Testis (tissue), 2 donors: ENCODE measurements around the gene RNF149.

Experiments used
- POLR2A ChIP-seq: fragments of 450-650 bp; IDR thresholded peaks from one replicate; pipeline ENCODE4 v1.6.1; 2017; ENCODE audit warnings: antibody characterized with exemption, mild to moderate bottlenecking, moderate library complexity
- TF ChIP-seq, protein P1 (sequence below), 3 experiments: fragments of 450-650 bp in 2 of 3; fragments of 200-600 bp in 1 of 3; sonication (generic) in 1 of 3; IDR thresholded peaks; one replicate each; pipeline ENCODE4 v1.5.1; 2016 to 2019; ENCODE audit warnings: antibody characterized with exemption in 3 of 3, mild to moderate bottlenecking in 2 of 3, moderate library complexity in 1 of 3

DNA sequence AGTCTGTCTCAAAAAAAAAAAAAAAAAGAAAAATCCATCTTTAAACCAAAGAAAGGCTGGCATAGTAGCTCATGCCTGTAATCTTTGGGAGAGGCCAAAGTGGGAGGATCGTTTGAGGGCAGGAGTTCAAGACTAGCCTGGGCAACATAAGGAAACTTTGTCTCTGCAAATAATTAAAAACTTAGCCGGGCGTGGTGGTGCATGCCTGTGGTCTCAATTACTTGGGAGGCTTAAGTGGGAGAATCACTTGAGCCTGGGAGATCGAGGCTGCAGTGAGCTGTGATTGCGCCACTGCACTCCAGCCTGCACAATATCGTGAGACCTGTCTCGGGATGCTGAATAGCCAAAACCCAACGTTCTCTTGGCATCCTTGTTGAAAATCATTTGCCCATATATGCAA lies 49.7 kb downstream of the RNF149 start:
- TF ChIP-seq, protein P1, sequence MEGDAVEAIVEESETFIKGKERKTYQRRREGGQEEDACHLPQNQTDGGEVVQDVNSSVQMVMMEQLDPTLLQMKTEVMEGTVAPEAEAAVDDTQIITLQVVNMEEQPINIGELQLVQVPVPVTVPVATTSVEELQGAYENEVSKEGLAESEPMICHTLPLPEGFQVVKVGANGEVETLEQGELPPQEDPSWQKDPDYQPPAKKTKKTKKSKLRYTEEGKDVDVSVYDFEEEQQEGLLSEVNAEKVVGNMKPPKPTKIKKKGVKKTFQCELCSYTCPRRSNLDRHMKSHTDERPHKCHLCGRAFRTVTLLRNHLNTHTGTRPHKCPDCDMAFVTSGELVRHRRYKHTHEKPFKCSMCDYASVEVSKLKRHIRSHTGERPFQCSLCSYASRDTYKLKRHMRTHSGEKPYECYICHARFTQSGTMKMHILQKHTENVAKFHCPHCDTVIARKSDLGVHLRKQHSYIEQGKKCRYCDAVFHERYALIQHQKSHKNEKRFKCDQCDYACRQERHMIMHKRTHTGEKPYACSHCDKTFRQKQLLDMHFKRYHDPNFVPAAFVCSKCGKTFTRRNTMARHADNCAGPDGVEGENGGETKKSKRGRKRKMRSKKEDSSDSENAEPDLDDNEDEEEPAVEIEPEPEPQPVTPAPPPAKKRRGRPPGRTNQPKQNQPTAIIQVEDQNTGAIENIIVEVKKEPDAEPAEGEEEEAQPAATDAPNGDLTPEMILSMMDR (IDR thresholded peaks at IDR 0.05): no peak
- no peak for TF ChIP-seq POLR2A
